NOMO-1 treated with dmso at 0.1 percent for 144 hours (cell line): ENCODE results near the gene SZT2.
"Not testable (repeated sequence)": the region's sequence is repeated elsewhere in the genome, so short reads cannot be mapped to it uniquely, and the experiment has no call there.

Experiments used
- DNase-seq: peaks from one replicate; lab custom pipeline; 2025; ENCODE audit not compliant: unreplicated experiment; lab: John Stamatoyannopoulos, UW

Gene SZT2

GRCh38 chr1:43453442-43454269 lies 64.0 kb downstream of the SZT2 start, which contains the start of gene HYI:
Gene HYI (minus strand): TSS chr1:43453931. CDS start chr1:43453793, 138 bp downstream.
- peak; percentile 90 for DNase-seq

- peak; percentile 68 for DNase-seq
These were observed 64.7 kb downstream of the SZT2 start for GRCh38 chr1:43454270-43455011.

- no peak for DNase-seq
These were observed 65.7 kb downstream of the SZT2 start for GRCh38 chr1:43455213-43455889.

GRCh38 chr1:43458379-43458778 lies 68.7 kb downstream of the SZT2 start:
- not testable (repeated sequence) for DNase-seq

GRCh38 chr1:43460988-43461693 lies 71.4 kb downstream of the SZT2 start:
- DNase-seq, result no peak

GRCh38 chr1:43463479-43463878 lies 73.8 kb downstream of the SZT2 start:
- no peak for DNase-seq

GRCh38 chr1:43464681-43465504 lies 75.2 kb downstream of the SZT2 start:
- no peak for DNase-seq

GRCh38 chr1:43465505-43466067 lies 75.9 kb downstream of the SZT2 start:
- no peak for DNase-seq

- DNase-seq, result no peak
These were observed 76.7 kb downstream of the SZT2 start for GRCh38 chr1:43466403-43466802.

- DNase-seq, result no peak
These were observed 78.7 kb downstream of the SZT2 start for GRCh38 chr1:43468414-43468813.

GRCh38 chr1:43469932-43470331 lies 80.2 kb downstream of the SZT2 start:
- no peak for DNase-seq

- no peak for DNase-seq
These were observed 82.4 kb downstream of the SZT2 start for GRCh38 chr1:43472087-43472462.

- not testable (repeated sequence) for DNase-seq
These were observed 82.9 kb downstream of the SZT2 start for GRCh38 chr1:43472463-43473151.

GRCh38 chr1:43473463-43473862 lies 83.8 kb downstream of the SZT2 start:
- no peak for DNase-seq

GRCh38 chr1:43475611-43476401 lies 86.1 kb downstream of the SZT2 start:
- DNase-seq, result not testable (repeated sequence)

- no peak for DNase-seq
These were observed 88.0 kb downstream of the SZT2 start for GRCh38 chr1:43477716-43478115.

- DNase-seq, result no peak
These were observed 89.7 kb downstream of the SZT2 start for GRCh38 chr1:43479414-43479813.

GRCh38 chr1:43481491-43481890 lies 91.8 kb downstream of the SZT2 start:
- DNase-seq, result no peak
